Activated T-cell treated with anti-CD3 and anti-CD28 coated beads, Interleukin-2, amount 50 U/mL, for 24 hours (primary cell): ENCODE measurements around the gene LDLRAD4.
A peak's percentile ranks its signal among the peaks of the same experiment; 100 is the strongest.
"Not testable (repeated sequence)": the region's sequence is repeated elsewhere in the genome, so short reads cannot be mapped to it uniquely, and the experiment has no call there.

Source experiments
- DNase-seq: peaks from one replicate; pipeline ENCODE4 v3.0.0-alpha.2; 2020
- H3K27ac Mint-ChIP-seq: 2 replicates; pipeline ENCODE4 v1.8.0; 2020; ENCODE audit warnings: mild to moderate bottlenecking, mixed read lengths
- H3K27me3 Mint-ChIP-seq: 2 replicates; pipeline ENCODE4 v1.8.0; 2020; ENCODE audit warnings: mixed read lengths
- H3K36me3 Mint-ChIP-seq: 2 replicates; pipeline ENCODE4 v1.8.0; 2020; ENCODE audit warnings: low read depth, mixed read lengths
- H3K4me1 Mint-ChIP-seq: 2 replicates; pipeline ENCODE4 v1.8.0; 2020; ENCODE audit warnings: low read depth, mixed read lengths
- H3K4me3 Mint-ChIP-seq: 2 replicates; pipeline ENCODE4 v1.8.0; 2020; ENCODE audit warnings: mild to moderate bottlenecking, moderate library complexity, mixed read lengths
- H3K9me3 Mint-ChIP-seq: 2 replicates; pipeline ENCODE4 v1.8.0; 2020; ENCODE audit warnings: mixed read lengths

The LDLRAD4 gene

DNA sequence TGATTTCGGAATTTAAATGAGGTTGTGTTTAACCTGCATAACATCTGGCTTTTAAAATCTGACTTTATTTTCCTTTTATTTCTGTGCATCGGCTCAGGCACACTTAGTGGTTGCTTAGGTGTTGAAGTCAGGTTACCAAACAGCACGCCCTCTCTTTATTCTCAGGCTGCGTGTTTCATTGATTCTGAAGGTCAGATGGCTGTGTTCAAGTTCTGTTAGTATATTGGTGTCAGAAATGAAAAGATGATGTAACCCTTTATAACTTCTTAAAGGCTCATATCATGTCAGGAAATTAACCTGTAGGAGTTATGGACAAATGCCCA, 246.5 kb downstream of the LDLRAD4 start:
- Mint-ChIP-seq H3K4me1 (peaks cover 73% of the 10 kb centered on the region), H3K9me3 (peaks cover 12% of the 10 kb centered on the region)

DNA sequence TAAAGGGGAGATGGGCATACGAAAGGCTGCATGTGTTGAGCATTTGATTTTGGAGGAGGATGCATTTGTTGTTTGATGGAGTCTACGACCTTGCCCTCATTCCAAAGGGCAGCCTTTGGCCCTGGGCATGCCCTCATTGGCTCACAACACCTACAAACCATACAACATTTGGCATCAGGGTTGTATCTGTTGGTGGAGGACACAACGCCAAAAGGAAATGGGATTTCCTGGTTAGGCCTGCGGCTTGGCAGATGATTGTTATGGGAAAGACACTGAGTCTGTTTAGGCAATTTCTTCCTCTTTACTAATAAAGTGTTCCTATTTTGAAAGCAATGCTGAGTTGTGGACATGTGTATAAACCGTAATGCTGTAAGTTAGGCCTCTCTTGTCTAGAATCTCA, 246.9 kb downstream of the LDLRAD4 start:
- no peak for DNase-seq
- Mint-ChIP-seq H3K9me3 (peaks cover 12% of the 10 kb centered on the region), H3K36me3 (peaks cover 42% of the 10 kb centered on the region), H3K27me3 (no peaks in the 10 kb centered on the region), H3K4me1 (peaks cover 75% of the 10 kb centered on the region), H3K4me3 (peak overlapping the region; percentile 84), H3K27ac (peak overlapping the region; percentile 95)

More for the DNA sequence above, 246.5 kb downstream of the LDLRAD4 start:
- Mint-ChIP-seq H3K4me3 (peak overlapping the region; percentile 84), H3K27me3 (no peaks in the 10 kb centered on the region), H3K27ac (peak overlapping the region; percentile 95), H3K36me3 (peaks cover 41% of the 10 kb centered on the region)
- DNase-seq, result no peak

DNA sequence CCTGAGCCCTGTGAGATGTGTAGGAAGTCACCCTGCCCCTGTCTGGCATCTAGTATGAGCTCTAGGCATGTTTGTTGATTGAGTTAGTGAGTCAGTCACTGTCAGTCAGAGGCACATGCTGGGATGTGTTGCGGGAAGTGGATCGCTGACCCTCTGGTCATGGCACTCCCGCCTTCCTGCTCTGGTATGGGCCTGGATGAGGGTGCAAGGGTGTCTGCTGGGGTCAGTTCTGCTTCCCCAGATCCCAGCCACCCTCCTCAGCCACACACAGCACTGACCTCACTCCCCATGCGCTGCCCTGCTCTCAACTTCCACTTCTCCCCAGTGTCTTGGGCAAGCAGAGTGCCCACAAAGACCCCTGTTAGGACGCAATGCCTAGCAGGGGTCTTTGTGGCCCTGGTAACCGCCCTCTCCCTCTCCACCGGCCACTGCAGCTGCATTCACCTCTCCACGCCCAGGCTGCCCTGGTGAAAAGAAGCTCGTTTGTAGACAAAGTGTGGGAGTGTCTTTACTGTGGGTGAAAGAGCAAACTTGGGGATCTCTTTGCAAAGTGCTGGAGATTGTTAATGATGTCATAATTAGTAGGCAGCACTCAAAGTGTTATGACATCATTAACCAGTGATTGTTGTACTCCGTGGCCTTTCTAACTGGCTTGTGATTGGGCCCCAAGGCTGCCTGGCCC, 252.1 kb downstream of the LDLRAD4 start:
- Mint-ChIP-seq H3K4me3 (no peak overlapping the region), H3K4me1 (peaks cover 63% of the 10 kb centered on the region), H3K9me3 (peaks cover 12% of the 10 kb centered on the region), H3K27ac (peak overlapping the region; percentile 42), H3K36me3 (peaks cover 72% of the 10 kb centered on the region), H3K27me3 (no peaks in the 10 kb centered on the region)
- no peak for DNase-seq

DNA sequence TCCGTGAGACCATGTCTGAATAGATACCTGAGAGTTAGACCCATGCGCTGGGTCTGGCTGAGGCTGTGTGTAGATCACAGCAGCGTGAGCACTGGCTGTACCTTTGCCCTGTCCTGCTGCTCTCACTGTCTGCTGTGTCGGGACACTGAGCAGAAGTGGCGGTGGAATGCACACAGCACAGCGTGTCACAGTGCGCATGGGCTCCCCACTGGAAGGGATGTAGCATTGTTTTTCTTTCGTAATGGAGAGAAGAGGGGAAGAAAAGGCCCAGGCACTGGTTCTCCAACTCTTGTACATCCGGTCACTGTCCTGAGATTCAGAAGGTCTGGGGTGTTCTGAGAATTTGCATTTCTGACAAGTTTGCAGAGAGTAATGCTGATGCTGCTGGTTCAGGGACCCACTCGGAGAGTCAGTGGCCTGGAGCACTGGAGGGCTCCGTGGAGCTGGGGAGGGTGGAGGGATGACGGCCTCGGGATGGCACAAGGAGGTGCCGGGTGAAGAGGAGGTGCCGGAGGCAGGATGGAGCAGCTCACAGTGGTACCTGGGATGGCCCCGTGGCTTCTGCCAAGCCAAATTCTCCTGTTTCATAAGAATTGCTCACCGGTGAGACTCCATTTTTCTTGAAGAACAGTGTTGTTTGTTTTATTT, 252.8 kb downstream of the LDLRAD4 start:
- Mint-ChIP-seq H3K27me3 (no peaks in the 10 kb centered on the region), H3K9me3 (peaks cover 12% of the 10 kb centered on the region), H3K36me3 (peaks cover 72% of the 10 kb centered on the region), H3K4me1 (peaks cover 60% of the 10 kb centered on the region), H3K4me3 (no peak overlapping the region), H3K27ac (peak overlapping the region; percentile 51)
- no peak for DNase-seq

DNA sequence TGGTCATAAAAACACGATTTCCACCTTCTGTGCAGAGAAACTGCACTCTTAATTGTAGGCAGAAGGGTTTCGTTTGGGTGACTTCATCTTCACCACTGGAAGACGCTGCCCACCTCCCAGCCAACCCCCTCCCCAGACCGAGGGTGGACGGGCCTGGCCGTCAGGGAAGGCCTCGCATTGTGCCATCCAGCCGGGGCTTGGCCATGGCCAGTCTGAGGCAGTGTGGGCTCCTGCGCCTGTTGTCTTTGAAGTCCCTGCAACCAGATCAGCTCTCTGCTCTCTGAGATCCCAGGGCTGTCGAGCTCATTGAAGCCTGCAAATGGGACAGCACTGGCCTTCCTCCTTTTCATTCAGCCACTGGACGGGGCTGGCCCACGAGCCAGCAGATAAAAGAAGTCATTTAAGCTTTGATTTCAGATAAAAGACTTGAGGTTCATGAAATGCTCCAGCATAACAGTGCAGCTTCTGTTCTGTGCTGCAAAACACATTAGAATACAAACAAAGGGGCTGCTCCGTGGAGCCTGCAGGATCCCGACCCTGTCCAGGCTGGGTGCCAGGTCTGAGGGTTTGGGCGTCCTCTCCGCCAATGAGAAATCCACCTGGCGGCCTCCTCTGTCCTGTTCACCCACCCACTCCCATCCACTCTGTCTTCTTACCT, 253.5 kb downstream of the LDLRAD4 start:
- no peak for DNase-seq
- Mint-ChIP-seq H3K9me3 (peaks cover 5% of the 10 kb centered on the region), H3K4me3 (no peak overlapping the region), H3K27ac (peak overlapping the region; percentile 51), H3K4me1 (peaks cover 53% of the 10 kb centered on the region), H3K36me3 (peaks cover 72% of the 10 kb centered on the region), H3K27me3 (no peaks in the 10 kb centered on the region)

DNA sequence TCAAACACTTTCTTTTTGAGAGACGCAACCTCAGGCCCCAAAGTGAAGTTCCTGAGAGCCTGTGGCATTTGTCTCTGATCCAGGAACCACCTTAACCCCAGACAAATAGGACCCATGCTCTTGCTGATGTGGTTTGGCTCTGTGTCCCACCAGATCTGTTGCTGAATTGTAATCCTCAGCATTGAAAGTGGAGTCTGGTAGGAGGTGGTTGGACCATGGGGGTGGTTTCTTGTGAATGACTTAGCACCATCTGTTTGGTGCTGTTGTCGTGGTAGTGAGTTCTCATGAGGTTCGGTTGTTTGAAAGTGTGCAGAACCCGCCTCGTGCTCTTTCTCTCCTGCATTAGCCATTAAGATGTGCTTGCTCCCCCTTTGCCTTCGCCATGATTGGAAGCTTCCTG, 255.2 kb downstream of the LDLRAD4 start:
- Mint-ChIP-seq H3K4me1 (peaks cover 52% of the 10 kb centered on the region), H3K4me3 (no peak overlapping the region), H3K9me3 (no peaks in the 10 kb centered on the region), H3K27ac (no peak overlapping the region), H3K36me3 (peaks cover 77% of the 10 kb centered on the region), H3K27me3 (no peaks in the 10 kb centered on the region)
- DNase-seq, result no peak

DNA sequence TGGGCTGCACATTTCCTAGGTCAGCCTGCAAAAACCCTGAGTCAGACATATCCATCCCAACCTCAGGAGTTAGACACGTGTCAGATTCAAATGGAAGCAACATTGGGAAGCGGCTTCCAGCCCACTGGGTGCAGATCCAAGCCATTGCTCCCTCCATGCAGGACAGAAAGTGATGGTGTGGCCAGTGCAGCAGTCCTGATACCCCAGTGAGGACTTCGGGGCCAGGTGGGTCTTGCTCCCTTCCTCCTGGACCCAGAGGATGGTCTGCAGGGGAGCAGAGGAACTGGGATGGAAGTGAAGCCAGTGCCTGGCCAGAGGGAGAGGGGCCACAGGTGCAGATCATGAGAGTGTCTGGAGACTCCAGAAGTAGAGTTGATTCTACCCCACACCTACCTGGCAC, 255.8 kb downstream of the LDLRAD4 start:
- Mint-ChIP-seq H3K36me3 (peaks cover 83% of the 10 kb centered on the region), H3K27me3 (no peaks in the 10 kb centered on the region), H3K27ac (no peak overlapping the region), H3K4me1 (peaks cover 47% of the 10 kb centered on the region), H3K4me3 (no peak overlapping the region), H3K9me3 (no peaks in the 10 kb centered on the region)
- DNase-seq, result no peak

DNA sequence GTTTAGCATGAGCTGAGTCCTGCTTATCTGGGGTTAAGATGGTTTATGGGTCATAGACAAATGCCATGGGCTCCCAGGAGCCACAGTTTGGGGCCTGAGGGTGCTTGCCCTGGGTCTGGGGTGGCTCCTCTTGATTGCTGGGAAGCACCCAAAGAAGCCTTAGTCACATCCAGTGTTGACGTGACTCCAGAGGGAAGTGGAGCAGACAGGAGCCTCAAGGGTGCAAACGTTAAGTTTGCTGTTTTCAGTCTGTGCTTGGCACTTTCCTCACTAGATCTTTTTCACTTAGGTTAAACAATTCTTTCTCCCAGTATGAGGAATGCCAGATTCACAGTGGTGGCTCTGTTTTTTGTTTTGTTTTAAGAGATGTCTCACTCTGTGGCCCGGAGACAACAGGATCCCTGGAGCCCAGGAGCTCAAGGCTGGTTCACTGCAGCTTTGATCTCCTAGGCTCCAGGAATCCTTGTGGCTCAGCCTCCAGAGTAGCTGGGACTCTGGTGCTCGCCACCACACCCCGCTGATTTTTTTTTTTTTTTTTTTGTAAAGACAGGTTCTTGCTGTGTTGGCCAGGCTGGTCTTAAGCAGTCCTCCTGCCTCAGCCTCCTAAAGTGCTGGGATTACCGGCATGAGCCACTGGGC, 256.5 kb downstream of the LDLRAD4 start:
- peaks cover 84% of the 10 kb centered on the region for H3K36me3 Mint-ChIP-seq
- H3K27ac Mint-ChIP-seq, result no peak overlapping the region
- H3K4me3 Mint-ChIP-seq, result no peak overlapping the region
- H3K27me3 Mint-ChIP-seq, result no peaks in the 10 kb centered on the region
- no peaks in the 10 kb centered on the region for H3K9me3 Mint-ChIP-seq
- DNase-seq, result no peak
- H3K4me1 Mint-ChIP-seq, result peaks cover 45% of the 10 kb centered on the region

DNA sequence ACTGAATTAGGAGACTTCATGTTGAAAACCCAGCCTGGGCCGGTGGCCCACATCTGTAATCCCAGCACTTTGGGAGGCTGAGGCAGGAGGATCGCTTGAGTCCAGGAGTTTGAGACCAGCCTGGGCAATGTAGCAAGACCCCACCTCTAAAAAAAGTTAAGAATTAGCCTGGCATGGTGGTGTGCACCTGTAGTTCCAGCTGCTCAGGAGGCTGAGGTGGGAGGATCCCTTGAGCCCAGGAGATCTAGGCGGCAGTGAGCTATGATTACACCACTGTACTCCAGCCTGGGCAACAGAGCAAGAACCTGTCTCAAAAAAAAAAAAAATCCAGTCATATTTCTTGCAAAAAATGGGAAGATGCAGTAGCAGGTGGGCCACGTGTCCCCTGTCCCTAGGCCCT, 257.8 kb downstream of the LDLRAD4 start:
- DNase-seq, H3K9me3 Mint-ChIP-seq, H3K4me3 Mint-ChIP-seq, H3K27me3 Mint-ChIP-seq: not testable (repeated sequence)
- Mint-ChIP-seq H3K4me1 (peaks cover 46% of the 10 kb centered on the region), H3K27ac (peak overlapping the region; percentile 47), H3K36me3 (peaks cover 84% of the 10 kb centered on the region)

DNA sequence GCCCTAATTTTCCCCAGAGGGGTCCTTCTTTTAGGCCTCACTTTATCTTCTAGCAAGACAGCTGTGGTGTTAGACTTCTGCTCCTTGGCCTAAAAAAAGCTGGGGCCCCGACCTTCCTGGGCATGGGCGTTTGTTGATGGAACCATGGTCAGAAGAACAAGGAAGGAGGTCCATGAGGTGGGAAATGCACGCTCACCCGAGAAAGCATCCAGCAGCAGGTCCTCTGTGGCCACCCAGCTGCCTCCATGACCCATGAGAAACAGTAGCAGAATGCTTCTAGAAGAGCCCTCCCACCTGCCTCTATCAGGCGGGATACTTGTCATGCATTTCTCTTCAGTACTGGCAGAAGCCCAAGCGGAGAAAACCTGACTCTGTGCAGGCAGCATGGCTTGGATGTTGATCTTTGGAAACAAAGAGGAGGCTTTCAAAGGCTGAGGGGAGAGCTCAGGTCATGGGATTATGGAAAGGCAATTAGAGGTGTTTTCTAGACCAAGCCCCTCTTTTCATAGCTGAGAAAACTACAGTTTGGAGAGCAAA, 258.7 kb downstream of the LDLRAD4 start:
- H3K36me3 Mint-ChIP-seq, result peaks cover 82% of the 10 kb centered on the region
- H3K9me3 Mint-ChIP-seq, result no peaks in the 10 kb centered on the region
- no peaks in the 10 kb centered on the region for H3K27me3 Mint-ChIP-seq
- no peak overlapping the region for H3K4me3 Mint-ChIP-seq
- no peak overlapping the region for H3K27ac Mint-ChIP-seq
- DNase-seq, result no peak
- peaks cover 46% of the 10 kb centered on the region for H3K4me1 Mint-ChIP-seq

DNA sequence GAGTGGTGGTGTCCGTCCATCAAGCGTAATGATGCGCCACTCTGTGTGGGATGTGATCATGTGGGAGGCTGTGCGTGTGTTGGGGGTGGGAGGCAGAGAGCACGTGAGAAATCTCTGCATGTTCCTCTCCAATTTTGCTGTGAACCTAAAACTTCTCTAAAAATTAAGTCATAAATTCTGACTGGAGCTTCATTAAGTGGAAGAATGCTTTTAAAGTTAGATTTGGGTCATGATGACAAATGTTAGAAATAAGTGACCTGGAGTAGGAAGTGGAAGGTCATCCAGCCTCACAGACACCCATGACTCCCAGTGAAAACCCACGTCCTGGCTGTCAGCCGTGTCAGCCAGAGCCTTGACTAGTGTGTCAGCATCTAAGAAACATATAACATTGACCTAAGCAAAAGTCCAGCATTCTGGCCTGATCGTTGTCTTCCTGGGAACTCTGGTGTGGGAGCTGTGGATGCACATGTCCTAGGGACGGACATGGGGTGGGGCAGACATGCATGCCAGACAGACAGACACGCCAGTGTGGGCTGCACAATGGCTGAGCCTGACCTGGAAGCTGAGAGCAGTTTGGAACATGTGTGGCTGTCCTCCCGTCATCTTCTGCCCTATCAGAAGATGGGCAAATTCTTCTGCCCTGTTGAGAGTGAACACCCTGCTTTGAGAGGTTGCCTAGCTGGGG, 262.2 kb downstream of the LDLRAD4 start:
- peaks cover 67% of the 10 kb centered on the region for H3K36me3 Mint-ChIP-seq
- H3K9me3 Mint-ChIP-seq, result no peaks in the 10 kb centered on the region

DNA sequence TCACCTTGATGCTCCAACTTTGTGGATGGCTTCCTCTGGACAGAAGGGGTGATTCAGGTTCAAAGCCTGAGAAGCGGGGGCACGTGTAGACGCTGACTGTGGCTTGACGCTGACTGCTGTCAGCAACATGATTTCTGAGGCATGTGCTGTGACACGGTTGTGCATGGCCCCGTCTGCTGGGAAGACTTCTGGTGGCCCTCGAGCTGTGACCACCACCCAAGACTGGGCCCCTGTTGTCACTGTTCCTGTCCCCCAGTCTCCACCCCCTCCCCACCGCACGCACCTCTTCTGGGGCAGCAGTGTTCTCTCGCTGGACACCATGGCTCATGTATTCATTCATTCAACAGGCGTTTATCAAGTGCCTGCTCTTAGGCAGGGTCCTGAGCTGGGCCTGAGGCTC, 262.8 kb downstream of the LDLRAD4 start:
- Mint-ChIP-seq H3K27ac (peak overlapping the region; percentile 69), H3K4me1 (peaks cover 45% of the 10 kb centered on the region), H3K36me3 (peaks cover 69% of the 10 kb centered on the region), H3K9me3 (no peaks in the 10 kb centered on the region), H3K4me3 (no peak overlapping the region), H3K27me3 (no peaks in the 10 kb centered on the region)
- DNase-seq, result no peak

More for the DNA sequence above, 262.2 kb downstream of the LDLRAD4 start:
- no peak for DNase-seq
- Mint-ChIP-seq H3K4me3 (no peak overlapping the region), H3K4me1 (peaks cover 46% of the 10 kb centered on the region), H3K27me3 (no peaks in the 10 kb centered on the region), H3K27ac (peak overlapping the region; percentile 69)

DNA sequence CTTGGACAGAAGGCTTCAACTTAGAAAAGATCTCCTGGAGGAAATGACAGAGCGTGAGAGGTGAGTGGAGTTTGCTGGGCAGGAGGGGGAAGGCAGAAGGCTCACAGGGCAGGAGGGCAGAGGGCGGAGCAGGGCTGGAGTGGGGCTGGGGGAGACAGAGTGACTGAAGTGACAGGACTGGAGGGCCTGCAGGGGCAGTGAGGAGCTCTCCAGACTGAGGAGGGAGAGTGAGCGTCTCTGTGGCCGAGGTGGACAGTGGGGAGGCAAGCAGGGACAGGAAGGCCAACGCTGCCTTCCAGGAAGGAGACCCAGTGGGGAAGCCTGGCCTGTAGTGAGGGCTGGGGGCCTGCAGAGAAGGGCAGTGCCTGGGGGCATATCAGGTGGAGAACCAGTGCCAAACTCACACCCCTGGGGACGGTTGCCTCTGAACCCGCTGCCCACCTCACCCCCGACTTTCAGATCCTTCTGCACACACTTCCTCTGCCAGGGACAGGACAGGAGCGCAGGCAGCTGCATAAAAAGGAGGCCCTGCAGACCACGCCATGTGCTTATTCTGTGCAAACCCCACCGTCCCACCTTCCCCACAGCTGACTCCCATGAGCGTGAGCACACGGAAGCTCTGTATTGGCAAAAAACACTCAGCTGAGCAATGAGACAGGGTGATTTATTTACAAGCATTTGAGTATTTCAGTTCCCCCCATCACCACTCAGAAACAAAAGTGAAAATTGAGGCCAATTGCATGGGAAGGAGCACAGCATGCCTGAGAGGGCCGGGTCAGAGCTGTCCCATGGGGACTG, 263.5 kb downstream of the LDLRAD4 start:
- no peak for DNase-seq
- no peaks in the 10 kb centered on the region for H3K27me3 Mint-ChIP-seq
- H3K36me3 Mint-ChIP-seq, result peaks cover 68% of the 10 kb centered on the region
- no peaks in the 10 kb centered on the region for H3K9me3 Mint-ChIP-seq
- H3K27ac Mint-ChIP-seq, result peak overlapping the region; percentile 69
- H3K4me1 Mint-ChIP-seq, result peaks cover 47% of the 10 kb centered on the region
- no peak overlapping the region for H3K4me3 Mint-ChIP-seq

DNA sequence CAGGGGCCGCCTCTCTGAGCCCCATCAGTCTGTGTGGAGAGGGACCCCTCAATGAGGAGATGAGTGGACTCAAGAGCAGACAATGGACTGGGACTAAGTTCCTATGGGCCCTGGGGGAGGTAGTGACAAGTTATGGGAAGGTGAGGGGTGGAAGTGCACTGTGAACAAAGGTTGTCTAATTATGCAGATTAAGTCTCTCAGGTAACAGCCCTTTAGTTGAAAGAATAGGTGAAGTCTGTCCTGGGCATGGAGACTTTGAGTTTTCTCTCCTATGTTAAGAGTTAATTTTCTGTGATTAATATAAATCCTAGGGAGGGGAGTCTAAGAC, 264.0 kb downstream of the LDLRAD4 start:
- H3K4me3 Mint-ChIP-seq, result no peak overlapping the region
- no peaks in the 10 kb centered on the region for H3K27me3 Mint-ChIP-seq
- peaks cover 53% of the 10 kb centered on the region for H3K4me1 Mint-ChIP-seq
- DNase-seq, result no peak
- H3K9me3 Mint-ChIP-seq, result no peaks in the 10 kb centered on the region
- peaks cover 68% of the 10 kb centered on the region for H3K36me3 Mint-ChIP-seq
- H3K27ac Mint-ChIP-seq, result peak overlapping the region; percentile 55
